Erythroblast (primary cell): ENCODE results near the gene FLNA.
"Not testable (repeated sequence)": the region's sequence is repeated elsewhere in the genome, so short reads cannot be mapped to it uniquely, and the experiment has no call there.

Experiments used
- DNase-seq, 2 experiments: peaks; one replicate each; lab custom pipeline; 2025; lab: John Stamatoyannopoulos, UW
- GATA1 ChIP-seq: IDR thresholded peaks from 2 replicates; pipeline ENCODE4 v1.6.1; 2011; ENCODE audit warnings: low read depth, mild to moderate bottlenecking, control low read depth, low read length, moderate library complexity
- POLR2A ChIP-seq: IDR thresholded peaks from 2 replicates; pipeline ENCODE4 v1.6.1; 2011; ENCODE audit warnings: mild to moderate bottlenecking, low read length

FLNA gene

DNA sequence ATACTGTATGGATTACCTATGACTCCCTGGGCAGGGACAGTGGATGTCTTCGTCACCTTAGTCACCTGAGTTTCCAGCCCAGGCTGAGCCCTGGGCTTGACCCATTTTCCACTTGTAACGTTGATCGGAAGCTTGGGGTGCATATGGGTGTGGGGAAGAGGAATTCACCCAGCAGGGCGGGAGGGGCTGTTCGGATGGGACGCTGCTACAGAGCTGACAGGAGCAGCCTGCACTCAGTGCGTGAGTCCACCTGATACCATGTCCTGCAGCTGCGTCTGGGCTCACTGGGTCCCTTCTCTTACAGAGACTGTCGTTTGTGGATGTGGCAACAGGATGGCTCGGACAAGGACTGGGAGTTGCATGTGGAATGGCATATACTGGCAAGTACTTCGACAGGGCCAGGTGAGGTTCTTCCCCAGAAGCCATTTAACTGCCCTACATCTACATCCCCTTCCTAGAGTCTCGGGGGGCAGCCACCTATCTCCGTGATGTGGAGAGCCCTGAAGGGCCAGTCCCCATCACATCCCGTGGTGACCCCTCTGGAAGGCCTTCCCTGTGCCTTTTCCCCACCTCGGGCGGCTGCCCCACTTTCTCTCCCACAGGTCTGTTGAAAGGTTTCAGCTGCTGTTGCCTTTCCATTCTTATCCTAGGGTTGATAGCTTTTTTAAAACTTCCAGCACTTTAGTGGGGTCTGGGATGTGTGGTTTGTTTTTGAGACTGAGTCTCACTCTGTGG is 65.2 kb downstream of the FLNA start:
- no peak for DNase-seq
- no peak for TF ChIP-seq GATA1
- TF ChIP-seq POLR2A: no peak

DNA sequence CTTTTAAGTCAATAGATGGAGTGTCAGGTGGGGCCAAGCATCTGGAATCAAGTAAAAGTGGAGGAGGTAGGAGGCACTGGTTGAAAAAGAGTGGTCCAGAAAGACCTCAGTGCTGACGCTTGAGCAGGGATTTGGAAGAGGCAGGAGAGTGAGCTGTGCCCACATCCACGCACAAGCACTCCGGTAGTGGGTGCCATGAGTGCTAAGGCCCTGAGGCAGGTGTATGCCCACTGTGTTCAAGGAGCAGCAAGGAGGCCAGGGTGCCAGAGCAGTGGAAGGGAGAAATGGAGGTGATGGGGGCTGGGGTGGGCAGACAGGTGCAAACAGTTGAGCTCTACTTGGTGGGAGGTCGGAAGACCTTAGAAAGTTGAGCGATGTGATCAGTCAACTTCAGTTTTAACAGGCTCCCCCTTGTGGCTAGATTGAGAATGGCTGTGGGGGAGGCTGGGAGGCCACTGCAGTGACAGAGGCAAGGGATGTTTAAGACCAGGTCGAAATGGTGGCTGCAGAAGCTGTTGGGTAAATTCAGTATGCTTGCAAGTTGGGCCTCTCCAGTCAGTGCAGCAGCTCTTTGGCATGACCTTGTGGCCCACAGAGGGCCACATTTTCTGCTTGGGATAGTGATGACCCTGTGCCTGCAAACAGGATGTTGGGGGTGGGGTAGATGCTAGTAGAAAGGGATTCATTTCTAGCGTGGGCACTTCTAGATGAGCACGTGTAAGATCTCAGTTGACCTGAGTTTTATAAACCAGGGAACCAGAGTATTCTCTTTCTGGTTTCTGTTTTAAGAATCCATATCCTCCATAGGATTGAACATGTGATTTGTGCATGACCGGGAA is 66.1 kb downstream of the FLNA start:
- peak; percentile 60 to 77 for DNase-seq
- TF ChIP-seq POLR2A: no peak
- TF ChIP-seq GATA1: no peak

DNA sequence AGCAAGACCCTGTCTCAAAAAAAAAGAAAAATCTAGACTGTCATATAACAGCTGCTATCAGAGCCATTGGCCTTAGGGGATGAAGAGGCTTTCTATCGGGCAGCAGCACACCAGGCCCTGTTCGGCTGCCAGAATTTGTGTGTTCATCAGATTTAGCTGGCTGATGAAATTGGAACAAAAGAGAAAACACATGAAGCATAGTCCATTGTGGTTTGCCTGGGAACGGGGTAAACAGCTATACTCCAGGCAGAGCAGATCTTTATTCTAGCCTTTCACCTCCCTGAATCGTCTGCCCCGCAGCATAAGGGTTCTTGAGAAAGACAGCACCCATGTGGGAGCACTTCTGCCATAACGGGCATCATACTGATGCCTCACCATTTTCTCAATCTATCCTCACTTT is 67.2 kb downstream of the FLNA start:
- DNase-seq: no peak
- no peak for TF ChIP-seq POLR2A
- no peak for TF ChIP-seq GATA1

DNA sequence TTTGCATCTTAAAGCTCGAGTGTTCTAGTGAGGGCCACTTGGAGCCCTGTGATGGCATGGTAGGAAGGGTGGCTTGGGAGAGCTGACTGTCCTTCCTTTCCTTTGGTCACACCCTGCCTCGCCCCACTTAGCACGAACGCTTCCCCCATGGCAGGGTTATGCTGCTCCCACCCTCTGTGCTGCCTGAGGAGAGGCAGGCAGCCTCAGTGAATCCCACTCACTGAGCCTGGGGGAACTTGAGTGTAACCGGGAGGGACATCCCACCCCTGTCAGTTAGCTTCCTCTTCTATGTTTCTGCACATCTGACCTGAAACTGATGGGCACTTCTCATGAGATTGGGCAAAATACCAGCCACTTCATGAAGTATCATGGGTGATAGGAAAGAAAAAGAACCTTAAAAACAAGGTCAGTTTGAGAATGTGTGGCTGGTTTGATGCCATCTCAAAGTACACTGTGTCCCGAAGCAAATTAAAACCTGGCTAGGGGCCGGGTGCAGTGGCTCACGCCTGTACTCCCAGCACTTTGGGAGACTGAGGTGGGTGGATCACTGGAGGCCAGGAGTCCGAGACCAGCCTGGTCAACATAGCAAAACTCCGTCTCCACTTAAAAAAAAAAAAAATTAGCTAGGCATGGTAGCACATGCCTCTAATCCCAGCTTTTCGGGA is 68.8 kb downstream of the FLNA start:
- DNase-seq: no peak
- TF ChIP-seq GATA1 (no peak), POLR2A (no peak)

DNA sequence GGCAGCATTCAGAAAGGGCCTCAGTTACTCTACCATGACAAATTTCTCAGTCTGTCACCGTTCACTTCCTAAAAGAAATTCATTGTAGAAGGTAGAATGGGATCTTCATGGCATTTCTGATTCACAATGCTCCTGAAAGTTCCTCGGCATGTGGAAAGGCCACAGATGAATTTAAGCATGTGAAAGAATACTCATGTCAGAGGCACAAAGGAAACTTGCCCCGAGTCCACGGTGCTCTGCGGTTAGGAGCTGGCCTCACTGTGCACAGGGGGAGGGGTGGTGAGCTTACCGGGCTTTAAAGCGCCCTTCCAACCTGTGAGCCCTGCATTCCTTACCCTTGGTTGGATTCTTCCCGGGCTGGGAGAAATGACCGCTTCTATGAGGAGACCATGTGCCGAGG is 69.6 kb downstream of the FLNA start:
- DNase-seq: no peak
- TF ChIP-seq GATA1 (no peak), POLR2A (no peak)

DNA sequence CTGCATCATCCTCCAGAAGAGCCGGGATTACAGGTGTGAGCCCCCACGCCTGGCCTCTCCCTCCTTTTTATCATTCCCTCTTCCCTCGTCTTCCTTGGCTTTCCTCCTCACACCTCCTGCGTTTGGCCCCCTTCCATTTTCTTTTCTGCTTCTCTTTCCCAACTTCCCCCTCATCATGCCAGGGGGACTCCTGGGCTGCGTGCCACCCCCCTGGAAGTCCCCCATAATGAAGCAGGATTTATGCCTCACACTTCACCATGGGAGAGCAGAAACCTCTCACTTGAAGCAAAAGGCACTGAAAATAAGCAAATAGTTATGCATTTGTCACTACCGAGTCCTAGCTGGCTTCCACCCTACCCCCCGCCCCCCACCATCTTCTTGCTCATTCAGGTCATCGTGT is 71.0 kb downstream of the FLNA start:
- no peak for DNase-seq
- TF ChIP-seq GATA1: no peak
- TF ChIP-seq POLR2A: no peak

DNA sequence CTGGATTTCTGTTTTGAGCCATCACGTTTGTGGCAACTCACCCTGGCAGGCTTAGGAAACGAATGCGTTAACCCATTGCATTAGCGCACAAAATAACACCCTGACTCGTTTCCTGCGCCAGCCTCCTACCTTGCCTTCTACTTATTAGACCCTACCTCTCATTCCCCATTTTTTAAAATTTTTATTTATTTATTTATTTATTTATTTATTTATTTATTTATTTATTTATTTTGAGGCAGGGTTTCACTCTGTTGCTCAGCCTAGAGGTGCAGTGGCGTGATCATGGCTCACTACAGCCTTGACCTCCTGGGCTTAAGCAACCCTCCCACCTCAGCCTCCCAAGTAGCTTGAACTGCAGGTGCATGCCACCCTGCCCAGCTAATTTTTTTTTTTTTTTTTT is 71.4 kb downstream of the FLNA start:
- not testable (repeated sequence) for DNase-seq

DNA sequence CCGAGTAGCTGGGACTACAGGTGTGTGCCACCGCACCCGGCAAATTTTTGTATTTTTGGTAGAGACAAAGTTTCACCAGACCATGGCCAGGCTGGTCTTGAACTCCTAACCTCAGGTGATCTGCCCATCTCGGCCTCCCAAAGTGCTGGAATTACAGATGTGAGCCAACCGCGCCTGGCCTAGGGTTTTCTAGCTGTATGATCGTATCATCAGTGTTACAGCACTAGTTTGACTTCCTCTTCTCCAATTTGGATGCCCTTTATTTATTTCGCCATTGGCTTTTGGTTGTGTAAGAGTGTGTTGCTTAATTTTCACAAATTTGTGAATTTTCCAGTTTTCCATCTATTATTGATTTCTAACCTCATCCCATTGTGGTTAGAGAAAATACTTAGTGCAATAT is 73.6 kb downstream of the FLNA start:
- no peak for TF ChIP-seq GATA1
- no peak for TF ChIP-seq POLR2A
- no peak for DNase-seq
